Measurements from ENCODE around the gene FRMD4A.

FRMD4A gene

DNA sequence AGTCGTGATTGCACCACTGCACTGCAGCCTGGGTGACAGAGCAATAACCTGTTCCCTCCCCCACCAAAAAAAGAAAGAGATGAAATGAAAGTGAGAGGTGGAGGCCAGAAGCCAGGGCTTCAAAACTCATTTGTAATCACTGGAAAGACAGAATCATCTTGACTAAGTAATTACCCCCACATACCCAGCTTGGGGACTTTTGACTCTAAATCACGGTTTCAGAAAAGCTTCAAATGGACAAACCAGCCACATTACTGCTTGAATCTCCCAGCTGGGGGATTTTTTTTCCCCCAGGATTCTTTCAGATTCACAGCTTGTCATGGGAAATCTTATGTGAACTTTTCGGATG, 361.0 kb downstream of the FRMD4A start:
- DNase-seq (ENCODE audit: low read depth) = no peak
- H3K4me3 ChIP-seq (ENCODE audit: control insufficient read depth, low read depth, low read length) = no peak overlapping the region
- TF ChIP-seq, protein P1, sequence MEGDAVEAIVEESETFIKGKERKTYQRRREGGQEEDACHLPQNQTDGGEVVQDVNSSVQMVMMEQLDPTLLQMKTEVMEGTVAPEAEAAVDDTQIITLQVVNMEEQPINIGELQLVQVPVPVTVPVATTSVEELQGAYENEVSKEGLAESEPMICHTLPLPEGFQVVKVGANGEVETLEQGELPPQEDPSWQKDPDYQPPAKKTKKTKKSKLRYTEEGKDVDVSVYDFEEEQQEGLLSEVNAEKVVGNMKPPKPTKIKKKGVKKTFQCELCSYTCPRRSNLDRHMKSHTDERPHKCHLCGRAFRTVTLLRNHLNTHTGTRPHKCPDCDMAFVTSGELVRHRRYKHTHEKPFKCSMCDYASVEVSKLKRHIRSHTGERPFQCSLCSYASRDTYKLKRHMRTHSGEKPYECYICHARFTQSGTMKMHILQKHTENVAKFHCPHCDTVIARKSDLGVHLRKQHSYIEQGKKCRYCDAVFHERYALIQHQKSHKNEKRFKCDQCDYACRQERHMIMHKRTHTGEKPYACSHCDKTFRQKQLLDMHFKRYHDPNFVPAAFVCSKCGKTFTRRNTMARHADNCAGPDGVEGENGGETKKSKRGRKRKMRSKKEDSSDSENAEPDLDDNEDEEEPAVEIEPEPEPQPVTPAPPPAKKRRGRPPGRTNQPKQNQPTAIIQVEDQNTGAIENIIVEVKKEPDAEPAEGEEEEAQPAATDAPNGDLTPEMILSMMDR (conservative IDR thresholded peaks at IDR 0.05; ENCODE audit: control insufficient read depth, insufficient read depth, low read depth, low read length) = no peak

DNA sequence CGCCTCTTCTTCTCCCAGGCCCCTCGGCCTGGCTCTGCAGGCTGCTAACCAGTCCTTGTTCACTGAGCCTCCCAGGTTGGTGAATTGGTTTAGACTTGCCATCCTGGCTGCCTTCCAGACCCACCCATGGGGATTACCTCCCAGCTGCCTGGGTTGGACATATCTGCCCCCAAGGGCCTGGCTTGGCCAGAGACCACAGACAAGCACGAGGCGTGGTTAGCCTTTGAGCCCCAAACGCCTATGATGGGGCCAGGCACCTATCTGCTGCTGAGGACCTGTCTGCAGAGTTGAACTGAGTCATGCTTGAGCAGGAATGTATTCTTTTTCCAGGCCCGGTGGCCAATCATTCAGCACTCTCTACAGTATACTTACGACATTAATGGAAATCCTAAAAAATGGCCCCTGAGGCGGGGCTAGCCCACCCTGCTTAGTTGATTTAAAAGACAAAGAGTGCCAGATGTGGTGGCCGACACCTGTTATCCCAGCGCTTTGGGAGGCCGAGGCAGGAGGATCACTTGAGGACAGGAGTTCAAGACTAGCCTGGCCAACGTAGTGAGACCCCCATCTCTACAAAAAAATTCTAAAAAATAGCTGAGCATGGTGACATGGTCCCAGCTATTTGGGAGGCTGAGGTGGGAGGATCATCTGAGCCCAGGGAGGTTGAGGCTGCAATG, 361.5 kb downstream of the FRMD4A start:
- TF ChIP-seq, protein P1 (conservative IDR thresholded peaks at IDR 0.05; ENCODE audit: control insufficient read depth, insufficient read depth, low read depth, low read length) = no peak
- DNase-seq (ENCODE audit: low read depth) = no peak
- no peak overlapping the region for H3K4me3 ChIP-seq (ENCODE audit: control insufficient read depth, low read depth, low read length)

DNA sequence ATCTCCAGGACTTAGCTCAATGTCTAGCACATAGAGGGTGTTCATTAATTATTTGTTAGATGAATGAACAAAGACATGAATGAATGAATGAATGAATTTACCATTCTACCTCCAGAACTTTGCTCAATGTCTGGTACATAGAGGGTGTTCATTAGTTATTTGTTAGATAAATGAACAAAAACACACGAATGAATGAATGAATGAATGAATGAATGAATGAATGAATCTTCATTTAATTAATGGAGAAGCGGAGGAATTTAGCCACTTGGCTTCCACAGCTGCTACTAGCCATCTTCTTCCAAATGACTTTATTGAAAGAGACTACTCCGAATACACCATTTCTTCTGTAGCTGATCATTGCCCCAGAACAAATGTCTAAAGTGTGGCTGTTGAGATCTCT, 368.9 kb downstream of the FRMD4A start:
- TF ChIP-seq, protein P1 (conservative IDR thresholded peaks at IDR 0.05; ENCODE audit: control insufficient read depth, insufficient read depth, low read depth, low read length) = no peak
- DNase-seq (ENCODE audit: low read depth) = no peak
- H3K4me3 ChIP-seq (ENCODE audit: control insufficient read depth, low read depth, low read length) = no peak overlapping the region

DNA sequence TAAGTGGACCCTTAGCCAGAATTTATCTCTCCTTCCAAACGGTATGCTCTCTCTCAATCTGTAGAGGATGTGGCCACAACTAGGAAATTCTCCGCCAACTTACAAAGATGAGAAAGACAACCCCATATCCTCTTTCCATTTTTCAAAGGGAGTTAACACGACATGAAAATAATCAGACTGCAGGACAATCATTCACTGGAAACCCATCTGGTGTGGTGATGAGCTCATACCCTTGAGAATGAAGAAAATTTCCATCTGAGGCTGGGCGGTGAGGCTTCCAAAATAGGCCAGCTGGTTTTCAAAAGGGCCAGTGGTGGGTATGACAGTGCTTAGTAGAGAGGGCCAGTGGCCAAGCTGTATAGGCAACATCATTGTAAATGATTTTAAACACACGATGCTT, 369.6 kb downstream of the FRMD4A start:
- no peak overlapping the region for H3K4me3 ChIP-seq (ENCODE audit: control insufficient read depth, low read depth, low read length)
- TF ChIP-seq, protein P1 (conservative IDR thresholded peaks at IDR 0.05; ENCODE audit: control insufficient read depth, insufficient read depth, low read depth, low read length) = no peak
- DNase-seq (ENCODE audit: low read depth) = peak; percentile 96

DNA sequence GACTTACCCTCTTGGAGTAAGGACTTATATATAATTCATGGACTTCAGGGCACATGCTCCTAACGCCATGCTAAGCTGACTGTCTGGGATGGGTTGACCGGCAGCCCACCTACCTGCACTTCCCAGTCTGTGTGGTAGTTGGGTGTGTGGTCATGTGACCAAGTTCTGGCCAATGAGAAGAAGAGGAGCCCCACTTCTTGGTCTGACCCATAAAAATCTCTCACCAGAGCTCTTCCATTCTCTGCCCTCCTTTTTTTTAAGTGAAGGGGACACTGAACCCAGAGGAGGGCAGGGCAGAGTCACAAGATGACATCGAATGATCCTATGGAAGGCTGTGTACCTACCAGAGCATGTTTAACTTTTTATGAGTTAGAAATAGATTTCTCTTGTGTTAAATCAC, 370.1 kb downstream of the FRMD4A start:
- H3K4me3 ChIP-seq (ENCODE audit: control insufficient read depth, low read depth, low read length) = no peak overlapping the region
- TF ChIP-seq, protein P1 (conservative IDR thresholded peaks at IDR 0.05; ENCODE audit: control insufficient read depth, insufficient read depth, low read depth, low read length) = no peak
- DNase-seq (ENCODE audit: low read depth) = no peak

DNA sequence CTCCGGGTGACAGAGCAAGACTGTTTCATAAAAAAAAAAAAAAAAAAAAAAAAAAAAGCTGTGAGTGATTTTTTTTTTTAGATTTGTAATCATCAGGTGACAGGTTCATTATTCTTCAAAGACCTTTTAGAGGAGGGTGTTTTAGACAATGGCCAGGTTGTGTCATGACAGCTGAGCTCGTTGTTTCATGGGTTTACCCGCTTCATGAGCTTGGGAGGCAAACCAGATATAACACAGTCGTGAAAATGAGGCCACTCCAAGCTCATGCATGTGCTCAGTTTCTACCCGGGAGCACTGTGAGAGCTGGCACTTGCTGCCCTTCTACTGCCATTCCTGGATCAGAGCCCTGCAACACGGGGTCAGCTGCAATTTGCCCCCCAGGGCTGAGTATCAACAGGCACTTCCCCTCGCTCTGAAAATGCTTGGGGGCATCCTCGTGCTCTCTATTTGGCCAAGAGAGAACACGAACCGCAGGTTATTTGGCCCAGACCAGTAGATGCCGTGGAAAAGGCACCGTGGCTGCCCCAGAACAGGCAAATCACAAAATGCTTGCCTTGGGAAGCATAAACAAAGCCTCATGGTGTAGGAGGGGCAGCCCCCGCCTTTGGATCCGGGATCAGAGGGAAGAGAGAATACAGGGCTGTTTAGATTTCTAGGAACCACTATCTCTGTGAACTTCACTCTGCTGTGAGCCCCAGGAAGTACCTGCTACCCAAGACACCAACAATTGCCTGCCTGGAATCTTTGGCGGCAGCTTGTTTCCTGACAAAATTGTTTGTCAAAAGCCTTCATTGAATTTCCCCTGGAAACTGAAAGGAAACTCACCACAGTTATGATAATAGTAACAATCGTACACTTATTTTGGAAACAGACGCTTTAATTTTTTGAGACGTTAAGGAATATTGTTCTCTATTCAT, 371.0 kb downstream of the FRMD4A start:
- no peak overlapping the region for H3K4me3 ChIP-seq (ENCODE audit: control insufficient read depth, low read depth, low read length)
- DNase-seq (ENCODE audit: low read depth) = no peak
- TF ChIP-seq, protein P1 (conservative IDR thresholded peaks at IDR 0.05; ENCODE audit: control insufficient read depth, insufficient read depth, low read depth, low read length) = no peak
